ENCODE results near the gene ATRN. TPM values are rescaled to one million over a fixed set of nuclear protein-coding genes. Genes with fewer than 3 reads are reported as not detected.

ATRN gene
- polyA plus RNA-seq, 1 experiment: 59.7 TPM

- no peak overlapping the region for H3K27ac ChIP-seq (ENCODE audit: low read depth, low read length)
- ChIA-PET POLR2A (no interaction called here), CTCF (interaction anchor here (0.8 to 1.7 kb wide), 3 partner anchors 9 to 48 kb away, joined by 6 to 10 read pairs (median 7); no protein-coding TSS in a partner anchor)
- no peak overlapping the region for H3K4me3 ChIP-seq (ENCODE audit: low read depth, low read length)
- peaks cover 7% of the 10 kb centered on the region for H3K27me3 ChIP-seq (ENCODE audit: control insufficient read depth, insufficient read depth, low read length)
- H3K9me3 ChIP-seq (ENCODE audit: control insufficient read depth, insufficient read depth, low read length): no peaks in the 10 kb centered on the region; the same call in 1 of the 2 replicates
- TF ChIP-seq, protein P1, sequence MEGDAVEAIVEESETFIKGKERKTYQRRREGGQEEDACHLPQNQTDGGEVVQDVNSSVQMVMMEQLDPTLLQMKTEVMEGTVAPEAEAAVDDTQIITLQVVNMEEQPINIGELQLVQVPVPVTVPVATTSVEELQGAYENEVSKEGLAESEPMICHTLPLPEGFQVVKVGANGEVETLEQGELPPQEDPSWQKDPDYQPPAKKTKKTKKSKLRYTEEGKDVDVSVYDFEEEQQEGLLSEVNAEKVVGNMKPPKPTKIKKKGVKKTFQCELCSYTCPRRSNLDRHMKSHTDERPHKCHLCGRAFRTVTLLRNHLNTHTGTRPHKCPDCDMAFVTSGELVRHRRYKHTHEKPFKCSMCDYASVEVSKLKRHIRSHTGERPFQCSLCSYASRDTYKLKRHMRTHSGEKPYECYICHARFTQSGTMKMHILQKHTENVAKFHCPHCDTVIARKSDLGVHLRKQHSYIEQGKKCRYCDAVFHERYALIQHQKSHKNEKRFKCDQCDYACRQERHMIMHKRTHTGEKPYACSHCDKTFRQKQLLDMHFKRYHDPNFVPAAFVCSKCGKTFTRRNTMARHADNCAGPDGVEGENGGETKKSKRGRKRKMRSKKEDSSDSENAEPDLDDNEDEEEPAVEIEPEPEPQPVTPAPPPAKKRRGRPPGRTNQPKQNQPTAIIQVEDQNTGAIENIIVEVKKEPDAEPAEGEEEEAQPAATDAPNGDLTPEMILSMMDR (IDR thresholded peaks at IDR 0.05; ENCODE audit: low read depth, low read length): no peak
- DNase-seq (ENCODE audit: low read depth, low spot score): no peak
Measured at GRCh38 chr20:3667434-3668037, 196.7 kb downstream of the ATRN start.

DNA sequence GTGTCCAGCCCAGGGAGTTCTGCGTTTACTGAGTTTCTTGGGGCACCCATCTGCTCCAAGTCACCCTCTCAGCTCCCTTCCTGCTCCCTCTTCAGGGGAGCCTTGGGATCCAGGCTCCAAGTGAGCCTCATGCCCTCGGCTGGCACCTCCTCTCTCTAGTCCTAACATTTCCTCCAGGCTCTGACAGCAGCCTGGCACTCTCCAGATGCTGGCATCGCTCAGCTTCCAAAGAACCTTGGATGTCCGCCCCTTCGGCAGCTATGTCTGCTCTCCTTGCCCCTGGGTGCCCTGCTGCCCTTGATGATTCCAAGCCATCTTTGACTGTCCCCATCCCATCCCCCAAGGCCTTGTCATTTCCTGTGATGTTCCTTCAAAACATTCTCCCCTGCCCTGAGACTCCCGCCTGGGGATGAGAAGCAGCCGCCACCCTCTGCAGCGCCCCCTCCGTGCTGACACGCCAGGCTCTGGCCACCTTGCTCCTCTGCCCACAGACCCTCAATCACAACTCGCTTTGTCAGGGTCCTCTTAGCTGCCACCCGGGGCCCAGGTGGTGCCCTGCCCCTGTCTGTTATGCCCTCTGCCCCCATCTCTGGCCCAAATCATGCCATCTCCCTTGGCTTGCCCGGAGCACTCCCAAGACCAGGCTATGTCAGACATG is 199.0 kb downstream of the ATRN start:
- Histone ChIP-seq H3K27ac (ENCODE audit: low read depth, low read length) (no peak overlapping the region), H3K4me3 (ENCODE audit: low read depth, low read length) (no peak overlapping the region), H3K27me3 (ENCODE audit: control insufficient read depth, insufficient read depth, low read length) (no peaks in the 10 kb centered on the region), H3K9me3 (ENCODE audit: control insufficient read depth, insufficient read depth, low read length) (no peaks in the 10 kb centered on the region; the same call in 1 of the 2 replicates)
- ChIA-PET POLR2A (no interaction called here), CTCF (interaction anchor here (3.0 kb wide), 1 partner anchor 41 kb away, joined by 11 read pairs; no protein-coding TSS in a partner anchor)
- DNase-seq (ENCODE audit: low read depth, low spot score): no peak
- TF ChIP-seq, protein P1 (IDR thresholded peaks at IDR 0.05; ENCODE audit: low read depth, low read length): no peak

- no peaks in the 10 kb centered on the region; the same call in 1 of the 2 replicates for H3K9me3 ChIP-seq (ENCODE audit: control insufficient read depth, insufficient read depth, low read length)
- DNase-seq (ENCODE audit: low read depth, low spot score): no peak
- H3K27ac ChIP-seq (ENCODE audit: low read depth, low read length): no peak overlapping the region
- ChIA-PET CTCF (interaction anchor here (3.0 kb wide), 1 partner anchor 40 kb away, joined by 11 read pairs; no protein-coding TSS in a partner anchor), POLR2A (no interaction called here)
- no peak overlapping the region for H3K4me3 ChIP-seq (ENCODE audit: low read depth, low read length)
- no peaks in the 10 kb centered on the region for H3K27me3 ChIP-seq (ENCODE audit: control insufficient read depth, insufficient read depth, low read length)
- TF ChIP-seq, protein P1 (IDR thresholded peaks at IDR 0.05; ENCODE audit: low read depth, low read length): peak; percentile 38; the same call in 1 of the 2 replicates
Measured at GRCh38 chr20:3670511-3670910, 199.7 kb downstream of the ATRN start.

DNA sequence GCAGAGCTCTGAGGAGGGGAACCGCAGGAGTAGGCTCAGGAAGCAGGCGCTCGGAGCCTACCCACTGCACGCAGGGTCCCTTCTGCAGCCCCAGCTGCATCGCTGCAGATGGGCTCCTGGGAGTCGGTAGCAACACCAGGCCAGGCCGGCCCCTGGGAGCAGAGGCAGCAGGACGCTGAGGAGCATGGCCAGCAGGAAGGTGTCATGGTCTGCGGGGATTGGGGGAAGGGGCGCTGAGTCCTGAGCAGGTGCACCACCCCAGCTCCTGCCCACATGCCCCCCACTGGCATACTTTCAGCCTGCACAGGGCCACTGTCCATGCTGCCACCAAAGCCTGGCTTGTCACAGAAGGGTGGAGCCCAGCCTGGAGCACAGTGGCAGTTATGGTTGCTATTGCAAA is 200.1 kb downstream of the ATRN start:
- Histone ChIP-seq H3K27me3 (ENCODE audit: control insufficient read depth, insufficient read depth, low read length) (no peaks in the 10 kb centered on the region), H3K9me3 (ENCODE audit: control insufficient read depth, insufficient read depth, low read length) (no peaks in the 10 kb centered on the region; the same call in 1 of the 2 replicates), H3K27ac (ENCODE audit: low read depth, low read length) (no peak overlapping the region), H3K4me3 (ENCODE audit: low read depth, low read length) (no peak overlapping the region)
- TF ChIP-seq, protein P1 (IDR thresholded peaks at IDR 0.05; ENCODE audit: low read depth, low read length): no peak
- no peak for DNase-seq (ENCODE audit: low read depth, low spot score)
- ChIA-PET POLR2A (no interaction called here), CTCF (interaction anchor here (3.0 kb wide), 1 partner anchor 40 kb away, joined by 11 read pairs; no protein-coding TSS in a partner anchor)

Measured in AG04450 (cell line).